Thoracic aorta (tissue), 2 donors: Measurements from ENCODE around the gene AP1G1. TPM values are rescaled to one million over a fixed set of nuclear protein-coding genes. Genes with fewer than 3 reads are reported as not detected.

Source experiments
- ATAC-seq: fragments of 150-250 bp; one replicate; pipeline ENCODE4 v1.8.0; 2017; ENCODE audit warnings: low read depth; ENCODE audit not compliant: insufficient number of reproducible peaks, low FRiP score
- DNase-seq: peaks from one replicate; pipeline ENCODE4 v3.0.0-alpha.2; 2020; ENCODE audit warnings: low spot score
- H3K27ac ChIP-seq, 2 donors: fragments of 200-600 bp; sonication (generic); 1 replicate in 1 of 2; 2 replicates in 1 of 2; pipeline ENCODE4 v1.5.1; 2016; ENCODE audit warnings: mild to moderate bottlenecking in 2 of 2, moderate library complexity in 2 of 2
- H3K27me3 ChIP-seq: fragments of 200-600 bp; sonication (generic); replicated peaks from 2 replicates; pipeline ENCODE4 v1.6.0; 2016; ENCODE audit warnings: mild to moderate bottlenecking; ENCODE audit not compliant: insufficient read depth
- H3K36me3 ChIP-seq: fragments of 200-600 bp; sonication (generic); one replicate; pipeline ENCODE4 v1.5.1; 2016
- H3K4me1 ChIP-seq, 2 donors: fragments of 200-600 bp; sonication (generic); 1 replicate in 1 of 2; 2 replicates in 1 of 2; pipeline versions ENCODE4 v1.5.1 to v1.6.0; 2016; ENCODE audit warnings: low read depth in 2 of 2, mild to moderate bottlenecking in 1 of 2; ENCODE audit not compliant: control insufficient read depth in 1 of 2
- H3K4me3 ChIP-seq: fragments of 200-600 bp; sonication (generic); 2 replicates; pipeline ENCODE4 v1.5.1; 2016; ENCODE audit warnings: mild to moderate bottlenecking
- H3K9me3 ChIP-seq: fragments of 200-600 bp; sonication (generic); 2 replicates; pipeline ENCODE4 v1.5.1; 2016
- CTCF ChIP-seq: fragments of 200-600 bp; sonication (generic); IDR thresholded peaks from one replicate; pipeline ENCODE4 v1.5.1; 2019; ENCODE audit warnings: antibody characterized with exemption
- total RNA-seq, 2 donors: library from RNA; depleted of rRNA; stranded (reverse); fragments of >200 nt; gene quantifications; one replicate each; pipeline versions ENCODE4 v1.1.0 to v1.2.3, GENCODE V29; 2016

Gene AP1G1
- total RNA-seq, result 10 to 100 TPM; 47.8 to 65.1 TPM

GRCh38 chr16:71808593-71809459 lies at the start of gene AP1G1:
Gene AP1G1, minus strand, starts transcription at chr16:71808834. Its CDS starts 19,355 bp downstream, at chr16:71789479.
- Histone ChIP-seq H3K4me1 (peaks cover 29 to 38% of the 10 kb centered on the region in 2 donors), H3K27ac (peak within 1 kb of the TSS; percentile 93 to 99), H3K27me3 (no peaks in the 10 kb centered on the region), H3K4me3 (peak within 1 kb of the TSS; percentile 99), H3K36me3 (no peaks in the 10 kb centered on the region), H3K9me3 (no peaks in the 10 kb centered on the region)
- peak; percentile 94 for ATAC-seq
- no peak for TF ChIP-seq CTCF
- DNase-seq, result peak; percentile 88

GRCh38 chr16:71855937-71856662 lies 47.5 kb upstream of the AP1G1 start:
- DNase-seq, result no peak

GRCh38 chr16:71854369-71854948 lies 45.8 kb upstream of the AP1G1 start:
- no peak for TF ChIP-seq CTCF
- Histone ChIP-seq H3K4me1 (peaks cover 4 to 11% of the 10 kb centered on the region in 2 donors), H3K27me3 (no peaks in the 10 kb centered on the region), H3K36me3 (peaks cover 22% of the 10 kb centered on the region), H3K9me3 (no peaks in the 10 kb centered on the region), H3K4me3 (no peak overlapping the region), H3K27ac (no peak overlapping the region)
- DNase-seq (no peak), ATAC-seq (no peak)

More at GRCh38 chr16:71855937-71856662, 47.5 kb upstream of the AP1G1 start:
- Histone ChIP-seq H3K9me3 (no peaks in the 10 kb centered on the region), H3K4me1 (peaks cover 4 to 11% of the 10 kb centered on the region in 2 donors), H3K27me3 (no peaks in the 10 kb centered on the region), H3K27ac (no peak overlapping the region), H3K4me3 (no peak overlapping the region), H3K36me3 (peaks cover 11% of the 10 kb centered on the region)
- no peak for ATAC-seq
- TF ChIP-seq CTCF, result no peak

GRCh38 chr16:71853413-71853812 lies 44.8 kb upstream of the AP1G1 start:
- peaks cover 0 to 5% of the 10 kb centered on the region in 2 donors for H3K4me1 ChIP-seq
- H3K4me3 ChIP-seq, result no peak overlapping the region
- H3K27me3 ChIP-seq, result no peaks in the 10 kb centered on the region
- no peak overlapping the region for H3K27ac ChIP-seq
- peaks cover 31% of the 10 kb centered on the region for H3K36me3 ChIP-seq
- TF ChIP-seq CTCF, result no peak
- no peaks in the 10 kb centered on the region for H3K9me3 ChIP-seq
- no peak for DNase-seq
- no peak for ATAC-seq

- Histone ChIP-seq H3K4me1 (peaks cover 0 to 6% of the 10 kb centered on the region in 2 donors), H3K27ac (no peak overlapping the region), H3K36me3 (peaks cover 31% of the 10 kb centered on the region), H3K27me3 (no peaks in the 10 kb centered on the region), H3K4me3 (no peak overlapping the region), H3K9me3 (no peaks in the 10 kb centered on the region)
- DNase-seq (no peak), ATAC-seq (no peak)
- TF ChIP-seq CTCF, result no peak
Measured at GRCh38 chr16:71852561-71852960, 43.9 kb upstream of the AP1G1 start.
